Naive thymus-derived CD4-positive, alpha-beta T cell (primary cell): ENCODE measurements around the gene ZNF653. TPM values are rescaled to one million over a fixed set of nuclear protein-coding genes. Genes with fewer than 3 reads are reported as not detected.
A peak's percentile ranks its signal among the peaks of the same experiment; 100 is the strongest.

Experiments
- ATAC-seq: fragments of 150-1000 bp; cut with Tn5 transposase; 2 replicates; pipeline ENCODE4 v1.10.0; 2021; ENCODE audit warnings: mild to moderate bottlenecking, moderate library complexity
- CTCF ChIA-PET: fragments of 350-600 bp; sonication (Branson Sonifier 250); formaldehyde crosslinking; loops from one replicate; lab custom pipeline; 2021; ENCODE audit warnings: antibody characterized with exemption; lab: Charles Lee
- POLR2A ChIA-PET: fragments of 350-600 bp; sonication (Branson Sonifier 250); formaldehyde crosslinking; loops from one replicate; lab custom pipeline; 2021; ENCODE audit warnings: antibody characterized with exemption, inconsistent platforms; lab: Charles Lee
- DNase-seq, 9 donors: peaks; one replicate each; pipeline versions ENCODE4 v3.0.0 to v3.0.0-alpha.2; 2020 to 2022; ENCODE audit warnings: mixed read lengths in 1 of 9
- H3K27ac ChIP-seq: one replicate; pipeline ENCODE4 v1.7.0; 2013; ENCODE audit warnings: mild to moderate bottlenecking, low read depth, low read length, moderate library complexity
- H3K27me3 ChIP-seq, 2 donors: one replicate each; pipeline ENCODE4 v1.7.0; 2013; ENCODE audit warnings: low read length in 2 of 2, mild to moderate bottlenecking in 2 of 2, moderate library complexity in 2 of 2; ENCODE audit not compliant: control insufficient read depth in 2 of 2, insufficient read depth in 2 of 2
- H3K36me3 ChIP-seq, 3 experiments: 1 replicate in 2 of 3; 2 replicates in 1 of 3; pipeline ENCODE4 v1.7.0; 2013; ENCODE audit warnings: low read length in 3 of 3, mild to moderate bottlenecking in 3 of 3, moderate library complexity in 1 of 3; ENCODE audit not compliant: insufficient read depth in 3 of 3, control insufficient read depth in 2 of 3
- H3K4me1 ChIP-seq, 2 donors: one replicate each; pipeline ENCODE4 v1.7.0; 2013; ENCODE audit warnings: low read length in 2 of 2, mild to moderate bottlenecking in 2 of 2, moderate library complexity in 1 of 2; ENCODE audit not compliant: control insufficient read depth in 2 of 2, insufficient read depth in 2 of 2
- H3K4me3 ChIP-seq: 2 replicates; pipeline ENCODE4 v1.7.0; 2013; ENCODE audit warnings: mild to moderate bottlenecking, low read length
- H3K9me3 ChIP-seq, 3 experiments: 1 replicate in 2 of 3; 2 replicates in 1 of 3; pipeline ENCODE4 v1.7.0; 2013; ENCODE audit warnings: low read length in 3 of 3; ENCODE audit not compliant: control insufficient read depth in 2 of 3
- H3K27ac Mint-ChIP-seq, 9 donors: one replicate each; pipeline ENCODE4 v1.8.0; 2020 to 2022; ENCODE audit warnings: mixed read lengths in 9 of 9, mild to moderate bottlenecking in 8 of 9, moderate library complexity in 5 of 9, inconsistent platforms in 2 of 9
- H3K27me3 Mint-ChIP-seq, 5 donors: one replicate each; pipeline ENCODE4 v1.8.0; 2021 to 2022; ENCODE audit warnings: mixed read lengths in 5 of 5, mild to moderate bottlenecking in 1 of 5
- H3K36me3 Mint-ChIP-seq, 5 donors: one replicate each; pipeline ENCODE4 v1.8.0; 2020 to 2022; ENCODE audit warnings: mixed read lengths in 5 of 5, mild to moderate bottlenecking in 3 of 5, inconsistent platforms in 1 of 5
- H3K4me1 Mint-ChIP-seq, 7 donors: one replicate each; pipeline ENCODE4 v1.8.0; 2020 to 2022; ENCODE audit warnings: mixed read lengths in 7 of 7, mild to moderate bottlenecking in 3 of 7, inconsistent platforms in 1 of 7
- H3K4me3 Mint-ChIP-seq, 10 donors: one replicate each; pipeline ENCODE4 v1.8.0; 2020 to 2022; ENCODE audit warnings: mild to moderate bottlenecking in 10 of 10, mixed read lengths in 10 of 10, moderate library complexity in 6 of 10, inconsistent platforms in 2 of 10
- H3K9me3 Mint-ChIP-seq, 11 donors: one replicate each; pipeline ENCODE4 v1.8.0; 2020 to 2022; ENCODE audit warnings: mixed read lengths in 11 of 11, mild to moderate bottlenecking in 4 of 11, inconsistent platforms in 1 of 11, moderate library complexity in 1 of 11
- intact Hi-C, 2 donors: fragments of 100-400 bp; cut with micrococcal nuclease; formaldehyde crosslinking; loops; one replicate each; pipeline ENCODE4 v1.15.1; 2023
- polyA plus RNA-seq, 2 donors: library from polyadenylated mRNA; unstranded; fragments of 300-500 nt; fragmentation: Illumina TruSeq; gene quantifications; one replicate each; pipeline ENCODE4 v1.2.3, GENCODE V29; 2021
- total RNA-seq, 6 experiments: library from RNA in 5 of 6; stranded (reverse) in 5 of 6; gene quantifications; 1 replicate in 5 of 6; 2 replicates in 1 of 6; pipeline ENCODE4 v1.2.3 and lab custom pipeline; 2021 to 2026

ZNF653 gene
- total and polyA plus RNA-seq, 7 experiments from 2014 or later, result 1.7 to 23.9 (median 11.8) TPM

DNA sequence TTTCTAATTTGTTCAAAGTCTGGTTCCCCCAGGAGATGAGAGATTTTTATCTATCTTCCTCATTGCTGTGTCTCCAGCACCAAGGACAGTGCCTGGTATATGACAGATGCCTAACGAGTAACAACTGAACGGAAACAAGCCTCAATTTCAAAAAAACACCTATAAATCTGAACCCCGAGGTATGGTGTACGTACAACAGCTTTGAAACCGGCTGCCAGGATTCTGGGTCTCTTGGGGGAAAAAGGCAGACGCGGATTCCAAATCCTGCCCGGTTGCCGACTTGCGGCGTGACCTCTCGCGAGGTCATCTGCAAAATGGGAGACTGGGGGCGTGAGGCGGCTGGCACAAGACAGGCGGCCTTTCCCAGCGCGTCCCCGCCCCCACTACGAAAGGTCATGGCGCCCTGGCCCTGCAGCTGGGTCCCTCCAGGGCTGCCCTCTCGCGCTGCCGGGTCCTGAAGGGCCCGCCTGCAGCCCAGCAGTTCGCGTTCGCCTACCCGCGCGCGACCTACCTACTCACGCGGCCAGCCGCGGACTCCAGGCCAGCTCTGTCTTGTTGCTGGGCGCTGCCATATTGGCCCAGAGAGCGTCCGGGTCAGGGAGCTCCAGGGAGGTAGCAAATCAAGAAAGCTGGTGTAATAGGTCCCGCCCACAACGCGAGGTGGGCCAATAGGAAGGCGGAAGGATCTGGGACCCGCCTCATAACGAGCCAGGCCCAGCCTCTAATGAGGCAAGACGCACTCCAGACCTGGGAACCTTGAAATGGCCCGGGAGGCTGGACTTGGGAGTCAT is 23.1 kb upstream of the ZNF653 start, which contains the start of gene ECSIT:
ECSIT (minus strand) TSS at position 584 of the 791 bp plus-strand sequence. CDS start 9,964 bp downstream, outside the sequence.
- Histone ChIP-seq H3K4me1 (peaks cover 8 to 10% of the 10 kb centered on the region in 2 donors), H3K27ac (peak within 1 kb of the TSS; percentile 77), H3K4me3 (peak within 1 kb of the TSS; percentile 90), H3K36me3 (peaks cover 0 to 8% (median 0%) of the 10 kb centered on the region in 3 experiments), H3K9me3 (no peaks in the 10 kb centered on the region), H3K27me3 (no peaks in the 10 kb centered on the region)
- Mint-ChIP-seq H3K27ac (peak within 1 kb of the TSS; percentile 85 to 96 (median 94)), H3K4me1 (peaks cover 12 to 27% (median 21%) of the 10 kb centered on the region in 7 donors), H3K9me3 (no peaks in the 10 kb centered on the region), H3K4me3 (peak within 1 kb of the TSS; percentile 89 to 99 (median 96)), H3K27me3 (no peaks in the 10 kb centered on the region), H3K36me3 (peaks cover 0 to 5% (median 5%) of the 10 kb centered on the region in 5 donors)
- intact Hi-C loops, result loop anchor here (1.0 to 10.0 kb wide), 7 partner anchors 8 to 1156 kb away; partner anchors contain the start of genes ELOF1 (in 2 of the 2), ODAD3 (in 2 of the 2), PRKCSH (in 2 of the 2) and ZNF653 (in 2 of the 2)
- POLR2A ChIA-PET, result interaction anchor here (0.6 to 2.6 kb wide), 9 partner anchors 10 to 438 kb away, joined by 3 to 17 read pairs (median 3); partner anchors contain the start of genes ELOF1, ODAD3, PRKCSH and SWSAP1
- peak; percentile 78 to 93 (median 89) for DNase-seq
- ATAC-seq, result peak; percentile 99
- CTCF ChIA-PET, result no interaction called here

DNA sequence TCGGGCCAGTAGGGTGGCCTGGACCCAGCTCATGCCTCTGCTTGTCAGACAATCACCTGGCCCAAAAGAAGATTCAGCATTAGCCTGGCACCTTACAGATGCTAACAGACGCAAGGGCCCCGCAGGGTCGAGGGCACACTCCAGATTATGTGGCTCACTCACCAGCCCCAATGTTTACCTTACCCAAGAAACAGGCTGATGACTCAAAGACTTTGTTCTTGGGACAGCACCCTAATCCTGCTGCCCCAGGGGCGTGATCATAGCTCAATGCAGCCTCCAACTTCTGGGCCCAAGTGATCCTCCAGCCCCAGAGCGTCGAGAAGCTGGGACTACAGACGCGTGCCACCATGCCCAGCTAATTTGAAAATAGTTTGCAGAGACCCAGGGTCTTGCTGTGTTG is 13.5 kb upstream of the ZNF653 start:
- Mint-ChIP-seq H3K9me3 (no peaks in the 10 kb centered on the region), H3K4me3 (no peak overlapping the region), H3K27me3 (no peaks in the 10 kb centered on the region), H3K36me3 (peaks cover 0 to 27% (median 8%) of the 10 kb centered on the region in 5 donors), H3K4me1 (peaks cover 0 to 8% (median 5%) of the 10 kb centered on the region in 7 donors), H3K27ac (no peak overlapping the region)
- DNase-seq (no peak), ATAC-seq (no peak)
- Histone ChIP-seq H3K27me3 (no peaks in the 10 kb centered on the region), H3K9me3 (no peaks in the 10 kb centered on the region), H3K4me3 (no peak overlapping the region), H3K36me3 (peaks cover 0 to 40% (median 5%) of the 10 kb centered on the region in 3 experiments), H3K4me1 (no peaks in the 10 kb centered on the region), H3K27ac (no peak overlapping the region)
- ChIA-PET CTCF (no interaction called here), POLR2A (interaction anchor here (0.6 kb wide), 1 partner anchor 10 kb away, joined by 3 read pairs; no protein-coding TSS in a partner anchor)
- intact Hi-C loops, result no loop called here

DNA sequence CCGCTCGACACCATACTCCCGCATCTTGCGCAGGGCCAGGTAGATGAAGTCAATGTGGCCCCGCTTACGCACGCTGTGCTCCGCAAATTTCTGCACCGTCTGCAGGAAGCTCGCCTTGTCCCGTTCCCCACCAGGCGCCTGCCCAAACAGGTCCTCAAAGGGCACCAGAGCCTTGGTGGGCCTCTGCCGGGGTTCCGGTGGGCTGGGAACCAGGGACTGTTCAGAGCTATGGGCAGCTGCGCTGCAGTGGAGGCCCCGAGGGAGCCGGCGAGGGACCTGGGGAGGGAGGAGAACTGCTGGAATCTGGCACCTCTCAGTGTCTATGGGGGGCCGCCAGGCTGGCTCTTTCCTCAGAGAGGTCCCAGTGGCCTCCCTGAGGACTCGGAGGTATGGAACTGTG is 8.3 kb upstream of the ZNF653 start:
- no peak for DNase-seq
- H3K27me3 ChIP-seq, result no peaks in the 10 kb centered on the region
- H3K36me3 ChIP-seq, result peaks cover 0 to 66% (median 5%) of the 10 kb centered on the region in 3 experiments
- H3K4me1 Mint-ChIP-seq, result peaks cover 0 to 3% (median 0%) of the 10 kb centered on the region in 7 donors
- intact Hi-C loops, result no loop called here
- peaks cover 3 to 25% (median 7%) of the 10 kb centered on the region in 5 donors for H3K36me3 Mint-ChIP-seq
- H3K4me1 ChIP-seq, result no peaks in the 10 kb centered on the region
- no peaks in the 10 kb centered on the region for H3K27me3 Mint-ChIP-seq
- no peaks in the 10 kb centered on the region for H3K9me3 Mint-ChIP-seq
- no peak overlapping the region for H3K4me3 Mint-ChIP-seq
- H3K4me3 ChIP-seq, result no peak overlapping the region
- no peak overlapping the region for H3K27ac Mint-ChIP-seq
- CTCF ChIA-PET, result no interaction called here
- ATAC-seq, result no peak
- no peak overlapping the region for H3K27ac ChIP-seq
- POLR2A ChIA-PET, result no interaction called here
- H3K9me3 ChIP-seq, result no peaks in the 10 kb centered on the region

DNA sequence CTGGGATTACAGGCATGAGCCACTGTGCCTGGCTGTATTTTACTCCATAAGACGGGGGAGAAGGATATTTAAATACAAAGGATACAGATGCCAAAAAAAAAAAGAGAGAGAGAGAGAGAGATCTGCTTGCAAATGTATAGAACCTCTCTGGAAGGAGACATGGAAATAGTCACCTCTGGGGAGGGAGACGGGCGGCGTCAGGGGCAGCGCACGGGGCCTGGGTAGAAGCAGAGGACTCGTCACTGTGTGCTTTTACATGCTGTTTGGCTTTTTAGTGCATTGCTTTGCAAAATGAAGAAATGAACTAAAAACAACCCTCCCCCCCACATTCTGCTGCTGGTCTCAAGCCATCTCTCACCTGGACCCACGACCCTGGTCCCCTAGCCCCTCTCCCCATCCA is 4.8 kb upstream of the ZNF653 start:
- Histone ChIP-seq H3K27ac (no peak overlapping the region), H3K27me3 (no peaks in the 10 kb centered on the region), H3K4me1 (peaks cover 5 to 6% of the 10 kb centered on the region in 2 donors), H3K4me3 (no peak overlapping the region), H3K9me3 (no peaks in the 10 kb centered on the region), H3K36me3 (peaks cover 0 to 40% (median 0%) of the 10 kb centered on the region in 3 experiments)
- DNase-seq (no peak), ATAC-seq (no peak)
- ChIA-PET CTCF (no interaction called here), POLR2A (no interaction called here)
- peaks cover 0 to 8% (median 5%) of the 10 kb centered on the region in 7 donors for H3K4me1 Mint-ChIP-seq
- H3K36me3 Mint-ChIP-seq, result peaks cover 3 to 15% (median 5%) of the 10 kb centered on the region in 5 donors
- H3K9me3 Mint-ChIP-seq, result peaks cover 0 to 4% (median 0%) of the 10 kb centered on the region in 11 donors
- intact Hi-C loops, result no loop called here
- no peak overlapping the region for H3K27ac Mint-ChIP-seq
- H3K4me3 Mint-ChIP-seq, result no peak overlapping the region
- peaks cover 0 to 3% (median 0%) of the 10 kb centered on the region in 5 donors for H3K27me3 Mint-ChIP-seq

DNA sequence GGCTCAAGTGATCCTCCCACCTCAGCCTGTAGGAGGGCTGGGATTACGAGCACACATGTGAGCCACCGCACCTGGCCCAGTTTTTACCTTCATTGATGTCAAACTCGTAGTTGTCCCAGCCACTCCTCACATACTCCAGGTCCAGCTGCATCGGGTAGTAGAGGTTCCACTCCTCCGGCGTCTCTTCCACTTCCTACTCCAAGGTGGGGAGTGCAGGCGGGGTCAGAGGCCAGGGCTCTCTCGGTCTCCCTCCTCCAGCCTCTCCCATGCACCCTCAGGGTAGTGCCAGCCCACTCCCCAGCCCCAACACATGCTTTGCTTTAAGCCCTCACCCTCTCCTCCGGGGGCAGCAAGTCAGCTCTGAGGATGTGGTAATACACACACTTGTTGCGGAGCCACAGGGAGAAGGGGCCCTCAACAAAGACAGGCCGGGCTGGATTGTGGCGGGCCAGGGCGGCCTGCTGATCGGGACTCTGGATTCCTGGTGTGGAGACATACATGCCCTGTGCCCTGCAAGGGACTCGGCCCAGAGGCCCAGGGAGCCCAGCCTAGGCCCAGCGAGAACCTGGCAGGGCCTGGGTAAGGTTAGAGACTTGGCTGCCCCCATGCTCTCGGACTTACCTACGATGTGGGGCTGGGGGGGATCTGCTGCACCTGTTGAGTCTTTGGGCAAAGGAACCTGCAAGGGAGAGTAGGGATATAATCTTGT is 1.9 kb upstream of the ZNF653 start:
- ChIA-PET POLR2A (interaction anchor here (0.6 kb wide), 1 partner anchor 505 kb away, joined by 6 read pairs; no protein-coding TSS in a partner anchor), CTCF (no interaction called here)
- Mint-ChIP-seq H3K4me3 (peak overlapping the region in 5 of 10 donors; percentile 21 to 71 (median 53)), H3K27ac (peak overlapping the region in 2 of 9 donors; percentile 29 to 88), H3K27me3 (peaks cover 0 to 3% (median 0%) of the 10 kb centered on the region in 5 donors), H3K36me3 (peaks cover 3 to 11% (median 5%) of the 10 kb centered on the region in 5 donors), H3K9me3 (peaks cover 0 to 4% (median 0%) of the 10 kb centered on the region in 11 donors), H3K4me1 (peaks cover 6 to 19% (median 15%) of the 10 kb centered on the region in 7 donors)
- no peaks in the 10 kb centered on the region for H3K9me3 ChIP-seq
- DNase-seq (no peak), ATAC-seq (no peak)
- intact Hi-C loops, result loop anchor here in 1 of 2 donors (5.0 to 10.0 kb wide), 3 partner anchors 855 to 1715 kb away; partner anchors contain the start of genes CALR, FARSA and ILF3
- peaks cover 8 to 12% of the 10 kb centered on the region in 2 donors for H3K4me1 ChIP-seq
- no peaks in the 10 kb centered on the region for H3K27me3 ChIP-seq
- peaks cover 0 to 23% (median 0%) of the 10 kb centered on the region in 3 experiments for H3K36me3 ChIP-seq
- no peak overlapping the region for H3K4me3 ChIP-seq
- H3K27ac ChIP-seq, result no peak overlapping the region

DNA sequence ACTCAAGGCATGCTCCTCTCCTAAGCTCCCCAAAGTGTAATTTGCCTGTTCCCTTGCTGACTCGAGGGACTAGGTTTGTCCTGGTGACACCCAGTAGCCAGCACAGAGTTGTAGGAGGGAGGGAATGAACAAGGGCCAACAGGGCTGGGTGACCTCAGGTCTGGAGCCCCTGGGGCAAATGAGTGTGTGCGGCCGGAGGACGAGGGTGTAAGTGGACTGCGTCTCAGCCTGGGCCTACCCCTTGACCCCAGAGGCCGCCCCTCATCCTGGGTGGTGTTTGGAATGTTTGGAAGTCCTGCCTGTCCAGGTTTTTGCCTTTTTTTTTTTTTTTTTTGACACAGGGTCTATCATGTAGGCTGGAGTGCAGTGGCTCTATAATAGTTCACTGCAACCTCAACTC is 1.3 kb upstream of the ZNF653 start:
- Mint-ChIP-seq H3K36me3 (peaks cover 3 to 11% (median 4%) of the 10 kb centered on the region in 5 donors), H3K4me3 (peak overlapping the region; percentile 34 to 92 (median 88)), H3K27me3 (peaks cover 0 to 3% (median 0%) of the 10 kb centered on the region in 5 donors), H3K27ac (peak overlapping the region in 4 of 9 donors; percentile 43 to 94 (median 76)), H3K9me3 (peaks cover 0 to 4% (median 0%) of the 10 kb centered on the region in 11 donors), H3K4me1 (peaks cover 6 to 19% (median 15%) of the 10 kb centered on the region in 7 donors)
- H3K27me3 ChIP-seq, result no peaks in the 10 kb centered on the region
- DNase-seq (no peak), ATAC-seq (no peak)
- POLR2A ChIA-PET, result interaction anchor here (0.6 kb wide), 1 partner anchor 504 kb away, joined by 6 read pairs; no protein-coding TSS in a partner anchor
- H3K36me3 ChIP-seq, result peaks cover 0 to 17% (median 0%) of the 10 kb centered on the region in 3 experiments
- H3K4me3 ChIP-seq, result no peak overlapping the region
- CTCF ChIA-PET, result interaction anchor here (0.6 kb wide), 1 partner anchor 122 kb away, joined by 3 read pairs; no protein-coding TSS in a partner anchor
- intact Hi-C loops, result loop anchor here in 1 of 2 donors (5.0 to 10.0 kb wide), 3 partner anchors 855 to 1715 kb away; partner anchors contain the start of genes CALR, FARSA and ILF3
- no peaks in the 10 kb centered on the region for H3K9me3 ChIP-seq
- H3K4me1 ChIP-seq, result peaks cover 8 to 12% of the 10 kb centered on the region in 2 donors
- no peak overlapping the region for H3K27ac ChIP-seq
